Mucosa of stomach (tissue), 1 donor: ENCODE data around the gene TERT.

Experiments used
- H3K27me3 ChIP-seq: one replicate; pipeline ENCODE4 v1.7.0; 2013; ENCODE audit warnings: mild to moderate bottlenecking, low read length; ENCODE audit not compliant: control insufficient read depth, insufficient read depth
- H3K36me3 ChIP-seq: one replicate; pipeline ENCODE4 v1.7.0; 2013; ENCODE audit warnings: low read length; ENCODE audit not compliant: control insufficient read depth, insufficient read depth
- H3K4me1 ChIP-seq: one replicate; pipeline ENCODE4 v1.7.0; 2013; ENCODE audit warnings: mild to moderate bottlenecking, low read length; ENCODE audit not compliant: control insufficient read depth, insufficient read depth
- H3K4me3 ChIP-seq: one replicate; pipeline ENCODE4 v1.7.0; 2013; ENCODE audit warnings: low read length
- H3K9ac ChIP-seq: one replicate; pipeline ENCODE4 v1.7.0; 2013; ENCODE audit warnings: mild to moderate bottlenecking, low read length, moderate library complexity
- H3K9me3 ChIP-seq: one replicate; pipeline ENCODE4 v1.7.0; 2013; ENCODE audit warnings: mild to moderate bottlenecking, low read length, moderate library complexity; ENCODE audit not compliant: control insufficient read depth
- donor health status: Pancreatic carcinoma.

TERT gene

GRCh38 chr5:1265461-1266455 is 29.1 kb downstream of the TERT start:
- Histone ChIP-seq H3K27me3 (no peaks in the 10 kb centered on the region), H3K4me3 (no peak overlapping the region), H3K4me1 (no peaks in the 10 kb centered on the region), H3K9me3 (no peaks in the 10 kb centered on the region), H3K36me3 (no peaks in the 10 kb centered on the region), H3K9ac (no peak overlapping the region)

DNA sequence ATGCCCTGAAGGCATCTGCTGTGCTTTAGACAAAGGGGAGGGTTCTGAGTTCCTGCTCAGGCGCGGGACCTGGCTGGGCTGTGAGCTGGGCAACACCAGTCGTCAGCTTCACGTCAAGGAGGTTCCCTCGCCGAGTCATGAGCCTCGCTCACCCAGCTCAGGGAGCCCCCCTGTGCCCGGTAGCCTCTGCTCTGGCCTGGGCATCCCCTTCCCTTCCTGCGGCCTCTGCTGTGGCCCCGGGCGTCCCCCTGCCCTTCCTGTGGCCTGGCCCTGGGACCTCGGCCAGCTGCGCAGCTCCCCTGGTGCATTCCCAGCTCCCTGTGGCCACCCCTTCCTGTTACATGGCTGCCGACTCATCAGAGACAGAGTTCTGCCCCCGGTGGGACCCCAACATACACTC is 29.8 kb downstream of the TERT start:
- H3K9me3 ChIP-seq, result no peaks in the 10 kb centered on the region

DNA sequence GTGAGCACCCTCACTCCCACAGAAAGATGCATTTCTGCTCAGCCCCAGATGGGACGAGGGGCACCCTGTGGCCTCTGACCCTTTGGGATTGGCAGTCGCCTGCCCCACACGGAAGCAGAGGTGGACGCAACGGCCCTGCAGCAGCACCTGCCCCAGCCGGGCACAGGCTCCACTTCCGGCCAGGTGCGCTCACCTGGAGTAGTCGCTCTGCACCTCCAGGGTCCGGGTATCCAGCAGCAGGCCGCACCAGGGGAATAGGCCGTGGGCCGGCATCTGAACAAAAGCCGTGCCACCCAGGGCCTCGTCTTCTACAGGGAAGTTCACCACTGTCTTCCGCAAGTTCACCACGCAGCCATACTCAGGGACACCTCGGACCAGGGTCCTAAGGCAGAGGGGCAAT is 30.7 kb downstream of the TERT start:
- Histone ChIP-seq H3K27me3 (no peaks in the 10 kb centered on the region), H3K9ac (no peak overlapping the region), H3K4me3 (no peak overlapping the region), H3K9me3 (no peaks in the 10 kb centered on the region), H3K4me1 (no peaks in the 10 kb centered on the region), H3K36me3 (no peaks in the 10 kb centered on the region)

More for the DNA sequence above, 29.8 kb downstream of the TERT start:
- no peaks in the 10 kb centered on the region for H3K36me3 ChIP-seq
- H3K4me1 ChIP-seq, result no peaks in the 10 kb centered on the region
- no peaks in the 10 kb centered on the region for H3K27me3 ChIP-seq
- no peak overlapping the region for H3K4me3 ChIP-seq
- no peak overlapping the region for H3K9ac ChIP-seq

GRCh38 chr5:1262381-1262780 is 32.5 kb downstream of the TERT start:
- H3K4me1 ChIP-seq, result no peaks in the 10 kb centered on the region
- no peak overlapping the region for H3K9ac ChIP-seq
- no peaks in the 10 kb centered on the region for H3K9me3 ChIP-seq
- H3K4me3 ChIP-seq, result no peak overlapping the region
- H3K27me3 ChIP-seq, result no peaks in the 10 kb centered on the region
- no peaks in the 10 kb centered on the region for H3K36me3 ChIP-seq

GRCh38 chr5:1261643-1262042 is 33.2 kb downstream of the TERT start:
- Histone ChIP-seq H3K9me3 (no peaks in the 10 kb centered on the region), H3K36me3 (no peaks in the 10 kb centered on the region), H3K9ac (no peak overlapping the region), H3K4me3 (no peak overlapping the region), H3K27me3 (no peaks in the 10 kb centered on the region), H3K4me1 (no peaks in the 10 kb centered on the region)

- Histone ChIP-seq H3K36me3 (no peaks in the 10 kb centered on the region), H3K4me1 (no peaks in the 10 kb centered on the region), H3K9ac (no peak overlapping the region), H3K27me3 (no peaks in the 10 kb centered on the region), H3K4me3 (no peak overlapping the region), H3K9me3 (no peaks in the 10 kb centered on the region)
These were observed 34.9 kb downstream of the TERT start for GRCh38 chr5:1259806-1260480.

GRCh38 chr5:1257841-1258240 is 37.0 kb downstream of the TERT start:
- H3K27me3 ChIP-seq, result no peaks in the 10 kb centered on the region
- no peaks in the 10 kb centered on the region for H3K36me3 ChIP-seq
- H3K9ac ChIP-seq, result no peak overlapping the region
- H3K4me1 ChIP-seq, result no peaks in the 10 kb centered on the region
- no peak overlapping the region for H3K4me3 ChIP-seq
- no peaks in the 10 kb centered on the region for H3K9me3 ChIP-seq

- H3K9ac ChIP-seq, result no peak overlapping the region
- H3K4me1 ChIP-seq, result no peaks in the 10 kb centered on the region
- no peak overlapping the region for H3K4me3 ChIP-seq
- no peaks in the 10 kb centered on the region for H3K27me3 ChIP-seq
- H3K36me3 ChIP-seq, result no peaks in the 10 kb centered on the region
- no peaks in the 10 kb centered on the region for H3K9me3 ChIP-seq
These were observed 37.5 kb downstream of the TERT start for GRCh38 chr5:1257363-1257762.

DNA sequence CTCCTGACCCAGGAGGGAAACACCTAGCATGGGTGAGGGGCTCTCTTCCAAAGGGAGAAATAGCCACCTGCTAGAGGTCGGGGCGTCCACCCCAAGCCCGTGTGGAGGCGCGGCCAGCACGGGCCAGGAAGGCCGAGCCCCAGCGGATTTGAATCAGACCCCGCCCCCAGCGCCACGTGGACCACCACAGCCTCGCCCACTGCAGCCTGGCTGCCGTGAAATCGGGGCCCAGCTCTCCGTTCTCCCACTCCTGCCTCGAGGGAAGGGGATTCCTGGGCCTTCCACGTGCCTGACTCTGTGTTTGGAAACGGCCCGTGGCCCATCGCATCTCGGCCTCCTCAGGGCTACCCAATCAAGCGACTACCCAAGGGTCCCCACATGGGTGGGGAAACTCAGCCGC is 38.1 kb downstream of the TERT start:
- Histone ChIP-seq H3K36me3 (no peaks in the 10 kb centered on the region), H3K27me3 (no peaks in the 10 kb centered on the region), H3K9ac (no peak overlapping the region), H3K4me1 (no peaks in the 10 kb centered on the region), H3K4me3 (no peak overlapping the region), H3K9me3 (no peaks in the 10 kb centered on the region)

- no peaks in the 10 kb centered on the region for H3K9me3 ChIP-seq
- no peaks in the 10 kb centered on the region for H3K27me3 ChIP-seq
- H3K36me3 ChIP-seq, result no peaks in the 10 kb centered on the region
- H3K4me3 ChIP-seq, result no peak overlapping the region
- H3K4me1 ChIP-seq, result no peaks in the 10 kb centered on the region
- no peak overlapping the region for H3K9ac ChIP-seq
These were observed 39.7 kb downstream of the TERT start for GRCh38 chr5:1255081-1255561.

- Histone ChIP-seq H3K36me3 (no peaks in the 10 kb centered on the region), H3K9ac (no peak overlapping the region), H3K4me3 (no peak overlapping the region), H3K9me3 (no peaks in the 10 kb centered on the region), H3K4me1 (no peaks in the 10 kb centered on the region), H3K27me3 (no peaks in the 10 kb centered on the region)
These were observed 40.7 kb downstream of the TERT start for GRCh38 chr5:1254196-1254595.

DNA sequence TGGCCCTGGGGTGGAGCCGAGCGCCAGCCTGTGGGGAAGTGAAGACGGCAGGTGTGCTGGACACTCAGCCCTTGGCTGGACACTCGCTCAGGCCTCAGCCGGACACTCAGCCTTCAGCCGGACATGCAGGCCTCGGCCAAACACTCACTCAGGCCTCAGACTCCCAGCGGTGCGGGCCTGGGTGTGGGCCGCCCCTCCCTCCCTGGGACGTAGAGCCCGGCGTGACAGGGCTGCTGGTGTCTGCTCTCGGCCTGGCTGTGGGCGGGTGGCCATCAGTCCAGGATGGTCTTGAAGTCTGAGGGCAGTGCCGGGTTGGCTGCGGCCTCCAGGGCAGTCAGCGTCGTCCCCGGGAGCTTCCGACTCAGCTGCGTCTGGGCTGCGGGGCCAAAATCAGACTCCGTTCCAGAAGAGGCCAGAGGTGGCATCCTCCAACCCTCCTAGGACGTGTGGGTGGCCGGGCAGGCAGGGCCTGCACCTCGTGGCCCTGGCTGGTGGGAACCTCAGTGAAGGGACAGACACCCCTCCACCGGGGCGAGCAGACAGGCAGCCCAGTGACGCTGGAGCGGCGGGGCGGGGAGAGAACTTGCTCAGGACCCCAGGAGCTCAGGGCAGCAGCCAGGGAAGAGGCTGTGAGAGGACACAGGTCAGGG is 41.3 kb downstream of the TERT start:
- no peak overlapping the region for H3K9ac ChIP-seq
- H3K36me3 ChIP-seq, result no peaks in the 10 kb centered on the region
- H3K4me1 ChIP-seq, result no peaks in the 10 kb centered on the region
- H3K4me3 ChIP-seq, result no peak overlapping the region
- no peaks in the 10 kb centered on the region for H3K9me3 ChIP-seq
- H3K27me3 ChIP-seq, result no peaks in the 10 kb centered on the region
